ENCODE results near the gene PLPP6.
"Not testable (repeated sequence)": the region's sequence is repeated elsewhere in the genome, so short reads cannot be mapped to it uniquely, and the experiment has no call there.

PLPP6 gene

DNA sequence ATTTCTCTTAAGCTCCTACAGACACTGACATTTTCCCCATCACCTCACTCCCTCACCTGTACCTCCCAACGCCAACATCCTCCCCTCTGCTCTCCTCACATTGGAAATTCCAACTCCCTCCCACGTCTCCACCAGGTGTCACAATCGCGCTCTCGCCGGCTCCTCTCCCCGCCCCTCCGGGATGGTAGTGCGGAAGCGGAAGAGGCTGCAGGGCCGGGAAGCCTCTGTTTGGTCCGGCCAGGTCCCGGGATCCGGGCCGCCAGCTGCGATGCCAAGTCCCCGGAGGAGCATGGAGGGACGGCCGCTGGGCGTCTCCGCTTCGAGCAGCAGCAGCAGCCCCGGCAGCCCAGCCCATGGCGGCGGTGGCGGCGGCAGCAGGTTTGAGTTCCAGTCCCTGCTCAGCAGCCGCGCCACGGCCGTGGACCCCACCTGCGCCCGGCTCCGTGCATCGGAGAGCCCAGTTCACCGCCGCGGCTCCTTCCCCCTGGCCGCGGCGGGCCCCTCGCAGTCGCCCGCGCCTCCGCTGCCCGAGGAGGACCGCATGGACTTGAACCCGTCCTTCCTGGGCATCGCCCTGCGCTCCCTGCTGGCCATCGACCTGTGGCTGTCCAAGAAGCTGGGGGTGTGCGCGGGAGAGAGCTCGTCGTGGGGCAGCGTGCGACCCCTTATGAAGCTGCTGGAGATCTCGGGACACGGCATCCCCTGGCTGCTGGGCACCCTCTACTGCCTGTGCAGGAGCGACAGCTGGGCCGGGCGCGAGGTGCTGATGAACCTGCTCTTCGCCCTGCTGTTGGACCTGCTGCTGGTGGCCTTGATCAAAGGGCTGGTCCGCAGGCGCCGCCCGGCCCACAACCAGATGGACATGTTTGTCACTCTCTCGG lies at the start of gene PLPP6:
TSS of gene PLPP6 (plus strand) at position 187 of the 881 bp plus-strand sequence. CDS start at position 269, 82 bp downstream.
- DNase-seq, result peak; percentile 91 to 94

DNA sequence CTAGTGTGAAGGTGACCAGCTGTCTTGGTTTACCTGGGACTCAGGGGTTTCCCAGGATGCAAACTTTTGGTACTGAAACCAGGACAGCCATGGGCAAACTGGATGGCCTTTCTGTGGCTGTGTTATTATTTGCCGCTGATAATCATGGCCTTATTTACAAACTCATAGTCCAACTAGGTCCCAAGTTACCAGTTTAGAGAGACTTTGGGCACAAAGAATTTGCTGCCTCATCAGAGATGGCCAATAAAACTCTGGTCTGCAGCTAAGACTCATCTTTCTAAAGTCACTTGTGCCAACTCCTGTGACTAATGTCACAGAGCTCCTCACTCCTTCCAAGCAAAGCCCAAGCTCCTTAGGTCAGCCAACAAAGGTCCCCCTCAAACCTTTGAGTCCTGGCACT lies 47.5 kb upstream of the PLPP6 start:
- DNase-seq, result no peak

DNA sequence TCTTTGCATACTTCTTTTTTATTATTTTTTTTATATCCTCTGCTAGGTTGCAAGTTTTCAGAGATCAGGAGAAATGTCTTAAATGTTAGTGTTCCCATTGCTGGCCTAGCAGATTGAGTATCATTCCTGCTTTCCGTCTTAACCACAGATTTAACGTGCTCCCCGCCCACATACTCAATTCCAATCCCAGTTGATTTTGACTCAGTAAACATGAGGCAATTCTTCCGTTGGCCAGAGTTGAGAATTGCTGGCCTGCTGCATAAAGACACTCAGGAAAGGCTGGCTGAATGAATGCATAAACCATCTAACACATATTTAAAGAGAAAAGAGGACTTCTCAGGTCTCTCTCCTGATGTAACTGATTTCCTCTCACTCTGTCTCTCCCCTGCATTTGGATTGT lies 46.8 kb upstream of the PLPP6 start:
- no peak for DNase-seq

DNA sequence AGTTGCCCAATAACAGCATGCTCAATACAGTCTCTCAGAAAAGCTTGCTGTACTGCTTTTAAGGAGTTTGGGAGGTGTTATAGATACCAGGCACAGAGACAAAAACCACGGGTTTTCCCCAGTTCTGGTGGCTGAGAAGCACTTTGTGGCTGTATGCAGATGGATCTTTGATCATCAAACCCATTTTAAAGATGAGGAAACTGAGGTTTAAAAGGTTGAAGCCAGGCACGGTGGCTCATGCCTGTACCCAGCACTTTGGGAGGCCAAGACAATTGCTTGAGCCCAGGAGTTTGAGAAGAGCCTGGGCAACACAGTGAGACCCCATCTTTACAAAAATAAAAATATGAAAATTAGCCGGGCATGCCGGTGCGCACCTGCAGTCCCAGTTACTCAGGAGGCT lies 46.3 kb upstream of the PLPP6 start:
- no peak for DNase-seq

DNA sequence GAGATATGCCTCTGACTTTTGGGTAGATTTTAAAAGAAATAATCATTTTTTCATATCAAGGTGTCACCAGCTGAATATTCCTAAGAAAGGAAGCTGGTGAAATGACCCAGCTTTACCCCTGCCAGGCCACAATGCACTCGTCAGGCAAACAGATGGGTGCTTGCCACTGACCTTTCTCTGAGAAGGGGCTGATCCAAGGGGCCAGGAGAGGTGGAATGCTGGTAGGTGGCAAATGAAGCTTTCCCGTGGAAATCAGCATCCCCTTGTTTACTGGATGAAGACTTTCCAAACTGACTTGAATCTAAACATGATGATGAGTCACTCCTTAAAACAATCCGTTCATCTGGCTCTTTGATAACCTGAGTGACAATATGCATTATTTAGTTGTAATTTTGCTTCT lies 44.3 kb upstream of the PLPP6 start:
- DNase-seq, result no peak

DNA sequence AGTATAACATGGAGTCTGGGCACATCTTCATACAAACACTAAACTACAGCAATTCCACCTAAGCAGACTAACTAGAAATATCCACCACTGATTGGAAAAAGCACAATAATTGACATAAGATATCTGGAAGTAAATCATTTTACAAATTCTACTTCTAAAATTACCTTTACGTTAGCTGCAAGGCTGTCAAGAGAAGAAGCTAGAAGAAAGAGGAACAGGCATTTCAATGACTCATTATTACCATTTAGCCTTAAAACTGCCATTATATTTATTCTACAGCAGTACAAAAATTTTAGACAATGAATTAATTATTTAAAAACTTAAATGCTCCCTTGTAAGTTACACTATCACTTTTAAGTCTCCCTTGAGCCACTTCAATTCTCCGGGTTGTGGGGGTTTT lies 43.4 kb upstream of the PLPP6 start:
- DNase-seq, result no peak

DNA sequence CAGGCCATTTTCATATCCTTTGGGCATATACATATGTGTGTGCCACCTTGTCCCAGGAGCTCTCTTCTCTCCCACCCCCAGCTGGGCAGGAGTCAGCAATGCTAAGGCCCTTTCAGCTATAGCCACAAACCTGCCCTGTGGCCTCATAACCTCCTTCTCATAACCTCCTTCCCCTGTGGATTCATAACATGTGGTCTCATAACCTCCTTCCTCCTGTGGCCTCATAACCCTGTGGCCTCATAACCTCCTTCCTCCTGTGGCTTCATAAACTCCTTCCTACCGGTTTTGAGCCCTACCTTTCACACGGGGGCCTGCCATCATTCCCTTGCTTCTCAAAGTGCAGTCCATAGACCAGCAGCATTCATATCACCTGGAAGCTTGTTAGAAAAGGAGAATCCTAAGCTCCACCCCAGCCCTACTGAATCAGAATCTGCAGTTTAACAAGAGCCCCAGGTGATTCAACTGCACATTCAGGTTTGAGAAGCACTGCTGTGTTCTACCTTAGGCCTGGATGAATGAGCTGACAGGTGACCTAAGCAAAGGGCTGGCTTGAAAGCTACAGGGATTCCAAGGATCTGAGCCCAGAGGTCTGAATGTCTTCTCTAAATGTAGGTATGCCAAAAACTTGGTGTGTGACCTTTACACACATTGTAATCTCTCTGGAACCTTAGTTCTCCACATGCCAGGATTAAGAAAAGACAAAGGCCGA lies 41.9 kb upstream of the PLPP6 start:
- no peak for DNase-seq

DNA sequence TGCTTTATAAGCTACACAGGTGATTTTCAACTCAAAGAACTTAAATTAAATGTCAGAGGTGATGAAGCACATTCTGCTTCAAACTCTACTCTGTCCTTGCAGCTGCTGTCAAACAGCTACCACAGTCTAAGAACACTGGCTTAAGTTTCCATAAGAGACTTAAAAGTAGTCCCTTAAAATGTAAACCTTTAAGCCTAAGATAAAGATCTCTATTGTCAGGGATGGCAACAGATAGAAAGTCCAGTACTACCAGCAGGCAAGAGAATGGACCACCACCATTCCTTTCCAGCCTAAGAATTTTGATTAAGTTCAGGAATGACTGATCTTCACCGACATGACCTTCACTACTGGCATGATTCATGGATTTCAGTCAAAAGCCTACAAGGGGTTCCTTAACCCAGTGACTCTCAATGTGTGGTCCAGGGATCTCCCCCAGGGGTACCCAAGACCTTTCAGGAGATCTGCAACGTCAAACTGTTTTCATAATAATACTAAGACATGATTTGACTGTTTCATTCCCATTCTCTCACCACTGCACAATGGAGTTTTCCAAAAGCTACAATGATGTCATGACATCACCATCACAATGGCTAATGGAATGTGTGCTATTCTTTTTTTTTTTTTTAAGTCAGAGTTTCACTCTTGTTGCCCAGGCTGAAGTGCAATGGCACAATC lies 41.1 kb upstream of the PLPP6 start:
- DNase-seq, result no peak

DNA sequence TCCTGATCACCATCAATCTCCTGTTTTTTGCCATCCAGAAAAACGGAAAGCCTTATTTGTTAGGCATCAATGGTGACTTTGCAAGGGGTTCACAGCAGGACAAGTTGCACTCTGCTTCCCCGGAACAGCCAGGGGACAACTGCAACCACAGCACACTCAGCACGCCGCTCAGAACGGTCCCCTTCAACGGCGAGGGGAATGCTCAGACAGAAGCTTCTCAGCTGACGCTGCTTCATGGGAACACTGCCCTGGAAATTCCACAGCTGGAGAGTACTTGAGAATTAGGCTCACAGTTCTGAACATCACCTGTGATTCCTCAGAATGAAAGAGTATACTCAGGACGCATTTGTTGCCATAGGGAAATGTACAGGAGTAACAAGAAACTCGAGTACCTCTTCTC lies 40.1 kb upstream of the PLPP6 start:
- DNase-seq, result no peak

DNA sequence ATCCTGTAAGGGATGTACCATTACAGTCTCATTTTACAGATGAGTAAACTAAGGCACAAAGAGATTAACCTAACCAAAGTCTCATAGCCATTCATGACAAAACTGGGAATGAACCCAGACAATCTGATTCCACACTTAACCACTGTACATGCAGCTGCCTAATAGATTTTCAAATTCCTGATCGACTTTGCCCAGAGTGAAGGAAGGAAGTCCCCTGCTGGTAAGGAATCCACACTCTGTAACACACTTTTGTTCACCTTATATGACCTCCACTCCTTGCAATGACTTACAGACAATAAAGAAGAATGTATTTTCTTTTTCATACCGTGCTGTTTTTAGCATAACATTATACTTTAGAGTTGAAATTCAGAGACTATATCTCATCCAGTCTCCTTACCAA lies 31.3 kb upstream of the PLPP6 start:
- no peak for DNase-seq

DNA sequence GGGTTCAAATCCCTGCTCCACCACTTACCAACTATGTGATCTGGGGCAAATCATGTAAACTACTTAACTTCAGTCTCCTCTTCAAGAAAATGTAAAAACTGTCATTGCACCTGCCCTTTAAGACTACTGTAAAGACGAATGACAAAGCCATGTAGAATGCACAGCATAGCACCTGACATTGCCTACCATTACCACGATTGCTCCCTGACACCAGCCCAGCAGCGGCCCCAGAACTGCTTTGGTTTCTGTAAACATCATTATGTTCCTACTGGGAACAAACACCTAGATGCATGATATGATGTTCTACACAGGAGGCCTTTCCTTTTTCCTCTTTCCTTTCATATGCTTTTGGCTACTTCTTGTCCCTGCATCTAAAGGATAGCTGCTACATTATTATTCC lies 23.1 kb upstream of the PLPP6 start:
- no peak for DNase-seq

DNA sequence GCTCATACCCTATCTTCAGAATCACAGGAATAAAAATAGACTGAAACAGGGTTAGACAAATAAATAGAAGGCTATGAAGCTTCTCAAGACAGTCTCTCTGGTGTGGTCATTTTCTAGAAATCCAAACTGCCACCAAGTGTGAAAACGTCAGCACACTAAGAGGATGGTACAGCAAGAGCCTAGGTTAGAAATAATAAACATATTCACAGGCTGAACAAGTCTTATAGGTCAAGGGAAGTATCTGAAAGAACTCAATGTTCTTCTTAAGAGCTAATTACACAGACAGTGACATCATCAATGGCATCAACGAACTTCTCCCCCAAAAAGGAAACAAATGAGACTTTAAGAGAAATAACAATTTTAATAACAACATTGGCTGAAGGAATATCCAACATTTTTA lies 22.7 kb upstream of the PLPP6 start:
- DNase-seq, result no peak

DNA sequence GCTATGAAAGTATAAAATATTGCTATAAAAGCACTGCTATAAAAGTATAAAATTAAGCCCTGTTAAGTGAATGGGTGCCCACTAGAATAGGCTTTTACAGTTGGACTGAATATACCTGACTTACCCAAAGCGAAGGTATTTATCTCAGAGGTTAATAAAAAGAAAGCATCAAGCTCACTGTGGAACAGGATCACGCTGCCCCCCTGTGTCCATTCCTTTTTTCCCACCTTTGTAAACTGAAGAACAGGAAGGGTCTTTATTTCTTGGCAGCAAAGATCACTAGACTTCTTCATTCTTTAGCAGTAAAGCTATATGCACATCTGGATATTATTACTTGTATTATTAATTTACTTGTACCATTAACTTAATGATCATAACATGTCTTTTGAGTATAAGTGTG lies 22.1 kb upstream of the PLPP6 start:
- no peak for DNase-seq

DNA sequence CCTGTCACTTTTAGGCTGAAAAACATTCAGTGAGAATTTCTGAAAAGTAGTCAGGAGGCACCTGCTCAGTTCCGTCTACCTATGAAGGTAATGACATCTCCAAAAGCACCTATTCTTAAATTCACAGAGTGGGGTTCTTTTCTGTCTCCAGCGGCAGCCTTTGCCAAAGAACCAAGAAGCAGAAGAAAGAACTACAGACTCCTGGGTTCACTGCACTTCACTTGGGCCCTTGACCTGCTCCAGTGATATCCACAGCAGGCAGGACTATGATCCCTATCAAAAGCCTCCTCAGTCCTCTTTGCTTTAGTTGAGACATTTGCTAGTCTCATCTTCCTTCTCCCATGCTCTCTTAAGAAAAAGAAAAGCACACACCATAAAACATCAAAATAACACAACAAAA lies 19.7 kb upstream of the PLPP6 start:
- DNase-seq, result no peak

DNA sequence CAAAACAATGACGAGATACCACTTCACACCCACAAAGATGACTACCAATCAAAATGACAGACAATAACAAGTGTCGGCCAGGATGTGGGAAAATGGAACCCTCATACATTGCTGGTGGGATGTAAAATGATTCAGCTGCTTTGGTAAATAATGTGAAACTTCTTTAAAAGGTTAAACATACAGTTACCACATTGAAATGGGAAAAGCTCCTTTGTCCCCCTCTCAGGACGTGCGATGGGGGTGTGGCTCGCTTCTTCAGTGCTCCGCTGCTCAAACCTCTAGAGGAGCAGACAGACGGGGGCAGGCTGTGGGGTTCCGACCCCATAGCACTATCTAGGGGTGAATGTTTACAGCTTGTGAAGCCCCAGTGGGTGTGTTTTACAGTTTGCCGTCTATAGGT lies 8.0 kb upstream of the PLPP6 start:
- DNase-seq, result no peak

DNA sequence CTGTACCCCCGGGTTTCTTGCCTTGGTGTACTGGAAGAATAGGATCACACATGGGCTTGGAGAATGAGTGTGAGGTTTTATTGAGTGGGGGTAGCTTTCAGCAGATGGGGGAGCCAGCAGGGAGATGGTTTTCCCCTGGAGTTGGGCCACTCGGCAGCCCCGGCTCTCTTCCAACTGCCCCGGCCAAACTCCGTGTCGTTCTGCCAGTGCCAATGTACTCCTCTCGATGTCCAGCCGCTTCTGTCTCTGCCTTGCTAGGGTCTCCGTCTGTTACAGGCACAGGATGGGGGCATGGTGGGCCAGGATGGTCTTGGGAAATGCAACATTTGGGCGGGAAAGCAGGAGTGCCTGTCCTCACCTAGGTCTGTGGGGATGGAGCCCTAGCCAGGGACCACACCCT lies 7.6 kb upstream of the PLPP6 start:
- no peak for DNase-seq

DNA sequence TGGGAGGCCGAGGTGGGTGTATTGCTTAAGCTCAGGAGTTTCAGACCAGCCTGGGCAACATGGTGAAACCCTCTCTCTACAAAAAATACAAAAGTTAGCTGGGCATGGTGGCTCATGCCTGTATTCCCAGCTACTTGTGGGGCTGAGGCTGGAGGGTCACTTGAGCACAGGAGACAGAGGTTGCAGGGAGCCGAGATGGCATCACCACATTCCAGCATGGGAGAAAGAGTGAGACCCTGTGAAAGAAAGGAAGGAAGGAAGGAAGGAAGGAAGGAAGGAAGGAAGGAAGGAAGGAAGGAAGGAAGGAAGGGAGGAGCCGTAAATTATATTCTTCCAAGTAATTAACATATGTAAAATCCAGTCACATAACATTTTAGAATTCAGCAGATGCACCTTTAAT lies 5.9 kb upstream of the PLPP6 start:
- not testable (repeated sequence) for DNase-seq

DNA sequence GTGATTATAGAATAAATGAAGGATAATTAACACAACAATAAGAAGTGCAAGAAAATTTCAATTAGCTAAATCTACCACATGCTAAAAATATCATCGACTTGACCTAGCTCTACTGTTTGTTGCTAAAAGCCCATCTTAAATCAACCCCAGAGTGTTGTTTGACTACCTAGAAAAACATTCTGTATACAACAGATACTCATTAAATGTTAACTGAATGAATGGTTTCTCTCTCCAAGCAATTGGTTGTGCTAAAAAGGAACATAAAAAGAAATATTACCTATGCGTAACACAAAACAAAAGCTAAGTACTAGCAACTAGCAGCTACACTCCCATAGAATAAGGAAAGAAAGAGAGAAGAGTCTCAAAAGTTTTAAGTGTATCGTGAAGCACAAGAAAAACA lies 5.5 kb upstream of the PLPP6 start:
- DNase-seq, result no peak

DNA sequence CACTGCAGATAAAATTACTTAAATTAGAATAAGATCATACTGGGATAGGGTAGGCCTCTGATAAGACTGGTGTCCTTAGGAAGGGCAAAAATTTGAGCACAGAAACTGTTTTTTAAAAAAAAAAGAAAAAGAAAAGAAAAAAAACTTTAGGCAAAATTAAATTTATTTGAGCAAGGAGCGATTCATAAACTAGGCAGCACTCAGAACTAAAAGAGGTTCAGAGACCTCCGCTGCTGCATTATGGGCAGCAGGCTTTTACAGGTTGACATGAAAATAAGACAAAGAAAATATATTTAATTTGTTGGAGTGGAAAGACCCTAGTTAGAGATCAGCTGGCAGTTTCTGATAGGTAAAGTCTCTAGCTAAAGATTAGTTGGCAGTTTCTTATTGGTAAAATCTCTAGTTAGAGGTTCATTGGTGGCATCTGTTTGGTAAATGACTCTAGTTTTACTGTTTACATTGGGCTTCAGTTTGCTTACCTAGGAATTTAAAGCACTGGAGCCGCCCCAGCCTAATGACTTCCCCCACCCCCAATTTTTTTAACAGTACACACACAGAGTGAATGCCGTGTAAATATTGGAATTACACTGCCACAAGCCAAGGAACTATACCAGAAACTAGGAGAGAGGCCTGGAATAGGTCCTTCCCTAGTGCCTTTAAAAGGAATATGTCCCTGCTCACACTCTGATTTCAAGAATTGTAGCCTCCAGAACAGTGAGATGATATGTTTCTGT lies 4.5 kb upstream of the PLPP6 start:
- no peak for DNase-seq

DNA sequence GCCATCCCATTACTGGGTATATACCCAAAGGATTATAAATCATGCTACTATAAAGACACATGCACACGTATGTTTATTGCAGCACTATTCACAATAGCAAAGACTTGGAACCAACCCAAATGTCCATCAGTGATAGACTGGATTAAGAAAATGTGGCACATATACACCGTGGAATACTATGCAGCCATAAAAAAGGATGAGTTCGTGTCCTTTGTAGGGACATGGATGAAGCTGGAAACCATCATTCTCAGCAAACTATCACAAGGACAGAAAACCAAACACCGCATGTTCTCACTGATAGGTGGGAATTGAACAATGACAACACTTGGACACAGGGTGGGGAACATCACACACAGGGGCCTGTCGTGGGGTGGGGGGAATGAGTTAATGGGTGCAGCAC lies 1.4 kb upstream of the PLPP6 start:
- DNase-seq, result not testable (repeated sequence)

DNA sequence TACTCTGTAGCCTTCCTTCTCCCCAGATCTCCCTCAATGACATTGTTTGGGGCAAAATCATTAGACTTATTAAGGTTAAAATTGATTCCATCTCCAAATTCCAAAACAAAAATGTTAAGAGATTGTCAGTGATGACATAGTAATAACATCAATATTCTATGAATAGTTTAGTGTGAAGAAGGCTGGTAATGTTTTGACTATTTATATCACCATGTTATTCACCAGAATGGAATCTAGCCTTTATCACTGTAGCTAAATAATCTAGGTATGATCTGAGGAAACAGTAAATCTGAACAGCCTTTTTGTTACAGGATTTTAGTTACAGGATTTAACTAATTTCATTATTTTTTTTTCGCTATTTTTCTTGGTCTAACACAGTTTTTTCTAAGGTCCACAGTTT lies 929 bp upstream of the PLPP6 start:
- no peak for DNase-seq

DNA sequence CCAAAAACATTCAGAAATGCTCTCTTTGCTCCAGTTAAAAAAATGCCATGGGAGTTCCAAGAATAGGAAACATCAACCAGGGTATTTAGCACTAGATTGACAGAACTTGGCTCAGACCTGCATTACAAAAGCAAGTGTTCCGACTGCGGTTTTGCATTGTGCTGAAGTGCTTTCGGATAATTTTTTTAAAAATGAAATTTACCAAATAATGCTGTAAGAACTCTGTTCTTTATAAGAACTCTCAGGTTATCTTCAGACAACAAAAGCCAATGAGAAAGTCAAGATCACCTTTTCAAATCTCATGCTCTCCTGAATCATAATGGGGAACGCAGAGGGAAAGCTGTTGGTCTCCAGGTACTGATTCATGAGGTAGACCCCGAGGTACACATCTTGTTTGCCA lies 483 bp upstream of the PLPP6 start:
- DNase-seq, result no peak

Measured in NCI-H1930 (cell line).